Adrenal gland (tissue), 5 donors: ENCODE measurements around the gene ANXA10.

ENCODE experiments used
- POLR2A ChIP-seq, 2 donors: fragments of 450-650 bp; IDR thresholded peaks; one replicate each; pipeline ENCODE4 v1.6.1; 2017; ENCODE audit warnings: antibody characterized with exemption in 2 of 2, mild to moderate bottlenecking in 2 of 2, moderate library complexity in 1 of 2
- TF ChIP-seq, protein P1 (sequence below), 6 experiments: fragments of 450-650 bp in 4 of 6; fragments of 200-600 bp in 2 of 6; sonication (generic) in 1 of 6; IDR thresholded peaks; 1 replicate in 5 of 6; 2 replicates in 1 of 6; pipeline versions ENCODE4 v1.5.1 to v1.8.0; 2016 to 2021; ENCODE audit warnings: antibody characterized with exemption in 6 of 6, mild to moderate bottlenecking in 2 of 6, moderate library complexity in 1 of 6
- donor health status: DM: no; HTN: no; CAD: no.

- no peak for TF ChIP-seq POLR2A (IDR thresholded peaks at IDR 0.05)
- TF ChIP-seq, protein P1, sequence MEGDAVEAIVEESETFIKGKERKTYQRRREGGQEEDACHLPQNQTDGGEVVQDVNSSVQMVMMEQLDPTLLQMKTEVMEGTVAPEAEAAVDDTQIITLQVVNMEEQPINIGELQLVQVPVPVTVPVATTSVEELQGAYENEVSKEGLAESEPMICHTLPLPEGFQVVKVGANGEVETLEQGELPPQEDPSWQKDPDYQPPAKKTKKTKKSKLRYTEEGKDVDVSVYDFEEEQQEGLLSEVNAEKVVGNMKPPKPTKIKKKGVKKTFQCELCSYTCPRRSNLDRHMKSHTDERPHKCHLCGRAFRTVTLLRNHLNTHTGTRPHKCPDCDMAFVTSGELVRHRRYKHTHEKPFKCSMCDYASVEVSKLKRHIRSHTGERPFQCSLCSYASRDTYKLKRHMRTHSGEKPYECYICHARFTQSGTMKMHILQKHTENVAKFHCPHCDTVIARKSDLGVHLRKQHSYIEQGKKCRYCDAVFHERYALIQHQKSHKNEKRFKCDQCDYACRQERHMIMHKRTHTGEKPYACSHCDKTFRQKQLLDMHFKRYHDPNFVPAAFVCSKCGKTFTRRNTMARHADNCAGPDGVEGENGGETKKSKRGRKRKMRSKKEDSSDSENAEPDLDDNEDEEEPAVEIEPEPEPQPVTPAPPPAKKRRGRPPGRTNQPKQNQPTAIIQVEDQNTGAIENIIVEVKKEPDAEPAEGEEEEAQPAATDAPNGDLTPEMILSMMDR (IDR thresholded peaks at IDR 0.05) = no peak
These were observed 26.8 kb downstream of the ANXA10 start for GRCh38 chr4:168119100-168119499.
